Measurements from ENCODE around the gene GRHL3. TPM values are rescaled to one million over a fixed set of nuclear protein-coding genes. Genes with fewer than 3 reads are reported as not detected.

GRHL3 gene
- polyA plus RNA-seq, 3 donors = 0.03 TPM; not detected in 2

GRCh38 chr1:24292887-24293286, 26.3 kb upstream of the GRHL3 start:
- WGBS (ENCODE audit: insufficient coverage) = 100% methylated on average over 3 of the region's 9 CpGs
- no peaks in the 10 kb centered on the region for H3K79me2 ChIP-seq (ENCODE audit: insufficient read depth, low read length)
- no peak overlapping the region for H3K27ac ChIP-seq (ENCODE audit: low read depth in 1 of 2, low read length in 2 of 2)
- H3K4me3 ChIP-seq (replicated peaks in 1 of 3; ENCODE audit: low read depth in 2 of 3, low read length in 3 of 3) = no peak overlapping the region
- H3K4me2 ChIP-seq (replicated peaks; ENCODE audit: extremely low read depth, low read length, poor library complexity, severe bottlenecking) = no peak overlapping the region
- Mint-ChIP-seq H3K27ac (no peak overlapping the region), H3K36me3 (no peaks in the 10 kb centered on the region), H3K4me1 (peaks cover 17% of the 10 kb centered on the region), H3K4me3 (no peak overlapping the region), H3K9me3 (no peaks in the 10 kb centered on the region), H3K27me3 (ENCODE audit: low read depth in 3 of 3) (peaks cover 4 to 8% (median 6%) of the 10 kb centered on the region in 3 donors)
- no peak overlapping the region for H2AFZ ChIP-seq (ENCODE audit: insufficient read depth, low read depth, low read length, poor library complexity, severe bottlenecking)
- no peak for TF ChIP-seq CTCF (IDR thresholded peaks at IDR 0.05)
- DNase-seq = no peak
- H3K9ac ChIP-seq (ENCODE audit: insufficient read depth, low read length, poor library complexity, severe bottlenecking) = no peak overlapping the region
- intact Hi-C loops (cut with micrococcal nuclease) = no loop called here
- no peaks in the 10 kb centered on the region for H3K9me3 ChIP-seq (replicated peaks in 1 of 2; ENCODE audit: control insufficient read depth in 1 of 2, insufficient read depth in 1 of 2, low read length in 2 of 2)
- peaks cover 0 to 11% of the 10 kb centered on the region in 2 donors for H3K4me1 ChIP-seq (ENCODE audit: control insufficient read depth in 1 of 2, insufficient read depth in 2 of 2, low read length in 2 of 2)
- H3K27me3 ChIP-seq (ENCODE audit: control insufficient read depth in 2 of 2, insufficient read depth in 2 of 2, low read length in 2 of 2) = no peaks in the 10 kb centered on the region
- H4K20me1 ChIP-seq (ENCODE audit: insufficient read depth, low read length) = no peaks in the 10 kb centered on the region
- H3K36me3 ChIP-seq (replicated peaks in 1 of 2; ENCODE audit: control insufficient read depth in 1 of 2, insufficient read depth in 2 of 2, low read length in 2 of 2) = no peaks in the 10 kb centered on the region

- no peaks in the 10 kb centered on the region for H3K27me3 ChIP-seq (ENCODE audit: control insufficient read depth in 2 of 2, insufficient read depth in 2 of 2, low read length in 2 of 2)
- no peak overlapping the region for H3K4me3 ChIP-seq (replicated peaks in 1 of 3; ENCODE audit: low read depth in 2 of 3, low read length in 3 of 3)
- peaks cover 17% of the 10 kb centered on the region for H3K4me1 Mint-ChIP-seq
- no peak for TF ChIP-seq CTCF (IDR thresholded peaks at IDR 0.05)
- no peak overlapping the region for H3K4me3 Mint-ChIP-seq
- no peaks in the 10 kb centered on the region for H3K36me3 Mint-ChIP-seq
- peaks cover 0 to 11% of the 10 kb centered on the region in 2 donors for H3K4me1 ChIP-seq (ENCODE audit: control insufficient read depth in 1 of 2, insufficient read depth in 2 of 2, low read length in 2 of 2)
- peaks cover 4 to 12% (median 9%) of the 10 kb centered on the region in 3 donors for H3K27me3 Mint-ChIP-seq (ENCODE audit: low read depth in 3 of 3)
- intact Hi-C loops (cut with micrococcal nuclease) = no loop called here
- H3K27ac Mint-ChIP-seq = peak overlapping the region in 1 of 7 donors; percentile 30
- H3K27ac ChIP-seq (ENCODE audit: low read depth in 1 of 2, low read length in 2 of 2) = no peak overlapping the region
- no peaks in the 10 kb centered on the region for H3K36me3 ChIP-seq (replicated peaks in 1 of 2; ENCODE audit: control insufficient read depth in 1 of 2, insufficient read depth in 2 of 2, low read length in 2 of 2)
- no peaks in the 10 kb centered on the region for H4K20me1 ChIP-seq (ENCODE audit: insufficient read depth, low read length)
- no peak for DNase-seq
- H3K4me2 ChIP-seq (replicated peaks; ENCODE audit: extremely low read depth, low read length, poor library complexity, severe bottlenecking) = no peak overlapping the region
- H3K9me3 Mint-ChIP-seq = no peaks in the 10 kb centered on the region
- no peak overlapping the region for H3K9ac ChIP-seq (ENCODE audit: insufficient read depth, low read length, poor library complexity, severe bottlenecking)
- H3K9me3 ChIP-seq (replicated peaks in 1 of 2; ENCODE audit: control insufficient read depth in 1 of 2, insufficient read depth in 1 of 2, low read length in 2 of 2) = no peaks in the 10 kb centered on the region
- H2AFZ ChIP-seq (ENCODE audit: insufficient read depth, low read depth, low read length, poor library complexity, severe bottlenecking) = no peak overlapping the region
- no peaks in the 10 kb centered on the region for H3K79me2 ChIP-seq (ENCODE audit: insufficient read depth, low read length)
- WGBS (ENCODE audit: insufficient coverage) = 100% methylated on average over 6 of the region's 16 CpGs
These were observed 25.5 kb upstream of the GRHL3 start for GRCh38 chr1:24293392-24294227.
